Brain microvascular endothelial cell (primary cell): ENCODE data around the gene SDK1.

Experiments used
- DNase-seq: peaks from one replicate; pipeline ENCODE4 v3.0.0-alpha.2; 2020
- H3K27ac ChIP-seq: fragments of 250-450 bp; sonication (Bioruptor Pico); 2 replicates; pipeline ENCODE4 v1.5.1; 2020; ENCODE audit warnings: mild to moderate bottlenecking, moderate library complexity
- H3K27me3 ChIP-seq: fragments of 250-450 bp; sonication (Bioruptor Pico); replicated peaks from 2 replicates; pipeline ENCODE4 v1.5.1; 2020; ENCODE audit warnings: mild to moderate bottlenecking
- H3K36me3 ChIP-seq: fragments of 250-450 bp; sonication (Bioruptor Pico); replicated peaks from 2 replicates; pipeline ENCODE4 v1.5.1; 2020; ENCODE audit warnings: mild to moderate bottlenecking
- H3K4me3 ChIP-seq: 2 replicates; pipeline ENCODE4 v1.5.1; 2011; ENCODE audit warnings: low read depth, mild to moderate bottlenecking, control low read depth, low read length, moderate library complexity
- in situ Hi-C: cut with HindIII; loops from 2 replicates; pipeline ENCODE4 v1.10.0; 2017; ENCODE audit warnings: low sequenced_read_pairs, low pct_ligation_motif_present
- TF ChIP-seq, protein P1 (sequence below): IDR thresholded peaks from 2 replicates; pipeline ENCODE4 v1.5.1; 2011; ENCODE audit warnings: low read depth, mild to moderate bottlenecking, moderate library complexity, low read length, control low read depth, inconsistent platforms; ENCODE audit errors: missing control alignments

SDK1 gene

DNA sequence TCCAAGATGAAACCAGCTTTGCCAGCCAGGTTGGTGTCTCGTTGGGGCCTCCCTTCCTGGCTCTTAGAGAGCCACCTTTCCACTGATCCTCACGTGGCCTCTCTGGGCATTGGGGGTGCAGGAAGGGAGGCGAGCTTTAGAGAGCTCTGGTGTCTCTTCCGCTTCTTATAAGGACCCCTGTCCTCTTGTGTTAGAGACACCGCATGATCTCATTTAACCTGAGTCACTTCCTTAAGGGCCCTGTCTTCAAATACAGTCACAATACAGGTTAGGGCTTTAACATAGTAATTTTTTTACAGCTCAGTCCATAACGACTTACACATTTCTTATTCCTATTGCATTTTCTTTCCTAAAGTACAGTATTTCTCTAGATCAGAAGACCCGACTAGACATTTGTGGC, 535.8 kb downstream of the SDK1 start:
- in situ Hi-C loops, result no loop called here
- Histone ChIP-seq H3K27ac (no peak overlapping the region), H3K36me3 (no peaks in the 10 kb centered on the region), H3K4me3 (no peak overlapping the region), H3K27me3 (no peaks in the 10 kb centered on the region)
- TF ChIP-seq, protein P1, sequence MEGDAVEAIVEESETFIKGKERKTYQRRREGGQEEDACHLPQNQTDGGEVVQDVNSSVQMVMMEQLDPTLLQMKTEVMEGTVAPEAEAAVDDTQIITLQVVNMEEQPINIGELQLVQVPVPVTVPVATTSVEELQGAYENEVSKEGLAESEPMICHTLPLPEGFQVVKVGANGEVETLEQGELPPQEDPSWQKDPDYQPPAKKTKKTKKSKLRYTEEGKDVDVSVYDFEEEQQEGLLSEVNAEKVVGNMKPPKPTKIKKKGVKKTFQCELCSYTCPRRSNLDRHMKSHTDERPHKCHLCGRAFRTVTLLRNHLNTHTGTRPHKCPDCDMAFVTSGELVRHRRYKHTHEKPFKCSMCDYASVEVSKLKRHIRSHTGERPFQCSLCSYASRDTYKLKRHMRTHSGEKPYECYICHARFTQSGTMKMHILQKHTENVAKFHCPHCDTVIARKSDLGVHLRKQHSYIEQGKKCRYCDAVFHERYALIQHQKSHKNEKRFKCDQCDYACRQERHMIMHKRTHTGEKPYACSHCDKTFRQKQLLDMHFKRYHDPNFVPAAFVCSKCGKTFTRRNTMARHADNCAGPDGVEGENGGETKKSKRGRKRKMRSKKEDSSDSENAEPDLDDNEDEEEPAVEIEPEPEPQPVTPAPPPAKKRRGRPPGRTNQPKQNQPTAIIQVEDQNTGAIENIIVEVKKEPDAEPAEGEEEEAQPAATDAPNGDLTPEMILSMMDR, result no peak
- no peak for DNase-seq

DNA sequence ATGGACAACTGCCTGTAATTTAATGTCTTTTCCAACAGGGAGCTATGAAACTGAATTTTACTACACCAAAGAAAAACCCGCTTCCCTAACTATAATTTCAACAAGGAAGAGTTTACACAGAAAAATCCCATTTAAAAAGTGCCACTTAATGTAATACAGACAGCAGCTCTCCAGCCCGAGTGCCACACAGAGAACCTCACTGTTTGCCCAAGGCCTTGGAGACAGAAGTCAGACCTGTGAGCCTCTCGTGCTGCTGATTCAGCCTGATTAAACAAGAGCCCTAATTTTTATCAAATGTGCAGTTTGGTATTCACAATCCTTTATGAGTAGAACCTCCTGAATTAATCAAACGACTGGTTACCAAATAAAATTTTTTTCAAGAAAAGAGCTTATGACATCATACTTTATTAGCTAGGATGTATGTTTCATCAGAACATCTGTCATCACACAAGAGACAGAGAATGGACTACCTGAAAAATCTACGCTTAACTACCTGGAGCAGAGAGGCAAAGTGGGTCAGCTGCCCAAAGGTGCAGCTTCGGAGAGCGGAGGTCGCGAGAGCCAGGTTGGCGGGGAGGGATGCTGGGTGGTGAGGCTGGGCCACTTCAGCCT, 543.6 kb downstream of the SDK1 start:
- in situ Hi-C loops, result no loop called here
- TF ChIP-seq, protein P1, result no peak
- no peak for DNase-seq
- H3K36me3 ChIP-seq, result no peaks in the 10 kb centered on the region
- no peak overlapping the region for H3K27ac ChIP-seq
- H3K4me3 ChIP-seq, result no peak overlapping the region
- no peaks in the 10 kb centered on the region for H3K27me3 ChIP-seq

DNA sequence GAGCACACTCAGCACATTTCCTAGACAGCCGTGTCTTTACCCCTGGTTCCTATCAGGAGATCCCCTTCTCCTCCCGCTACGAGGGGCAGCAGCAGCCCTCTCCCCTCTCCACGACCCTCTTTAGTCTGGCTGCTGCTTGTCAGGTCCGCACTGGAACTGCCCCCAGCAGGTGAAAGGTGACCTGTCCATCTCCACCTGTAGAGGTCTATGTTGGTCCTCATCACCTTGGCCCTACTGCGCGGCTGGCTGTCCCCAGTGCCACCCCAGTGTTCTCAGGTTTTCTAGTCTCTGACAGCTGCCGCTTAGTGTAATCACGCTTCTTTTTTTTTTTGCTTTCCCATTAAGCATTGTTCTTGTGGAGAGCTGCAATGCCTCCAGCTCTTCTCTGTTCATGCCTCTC, 545.7 kb downstream of the SDK1 start:
- no peaks in the 10 kb centered on the region for H3K36me3 ChIP-seq
- no peak overlapping the region for H3K4me3 ChIP-seq
- H3K27ac ChIP-seq, result no peak overlapping the region
- in situ Hi-C loops, result no loop called here
- DNase-seq, result no peak
- no peaks in the 10 kb centered on the region for H3K27me3 ChIP-seq
- TF ChIP-seq, protein P1, result no peak

DNA sequence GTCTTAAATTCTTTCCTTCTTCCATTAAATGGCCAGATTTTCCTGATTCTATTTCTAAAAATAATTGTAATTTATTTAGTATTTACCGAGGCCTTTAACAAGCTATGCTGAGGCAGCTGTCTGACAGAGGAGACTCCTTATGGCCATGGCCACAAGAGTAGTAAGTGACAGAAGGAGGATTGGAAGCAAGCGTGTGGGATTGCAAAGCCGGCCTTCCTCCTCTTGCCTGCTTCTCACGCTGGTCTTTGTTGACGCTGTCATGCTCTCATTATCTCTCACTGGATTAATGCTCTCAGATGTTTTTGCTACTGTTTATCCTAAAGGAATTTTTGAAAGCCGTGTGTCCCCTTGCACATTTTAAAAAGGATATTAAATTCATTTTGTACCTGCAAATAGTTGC, 546.3 kb downstream of the SDK1 start:
- Histone ChIP-seq H3K27ac (no peak overlapping the region), H3K27me3 (no peaks in the 10 kb centered on the region), H3K4me3 (no peak overlapping the region), H3K36me3 (no peaks in the 10 kb centered on the region)
- no peak for DNase-seq
- in situ Hi-C loops, result no loop called here
- TF ChIP-seq, protein P1, result no peak

DNA sequence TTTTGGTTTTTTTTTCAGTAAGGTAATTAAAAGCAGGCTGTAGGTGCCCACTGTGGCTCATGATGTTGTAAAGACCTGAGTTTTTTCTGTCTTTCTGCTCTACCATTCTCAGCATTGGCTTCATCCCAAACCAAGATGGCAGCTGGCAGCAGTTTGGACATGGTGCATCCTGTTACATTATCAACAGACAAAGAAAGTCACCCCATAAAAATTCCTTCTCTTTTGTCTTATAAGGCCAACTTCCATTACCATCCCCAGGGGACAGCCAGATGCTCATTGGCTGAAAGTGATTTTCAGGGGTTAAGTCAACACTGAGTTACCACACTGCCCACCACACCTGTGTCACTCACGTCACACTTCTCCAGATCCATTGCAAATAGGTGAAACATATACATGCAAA, 558.4 kb downstream of the SDK1 start:
- Histone ChIP-seq H3K36me3 (no peaks in the 10 kb centered on the region), H3K4me3 (no peak overlapping the region), H3K27me3 (no peaks in the 10 kb centered on the region), H3K27ac (no peak overlapping the region)
- TF ChIP-seq, protein P1, result no peak
- in situ Hi-C loops, result no loop called here
- no peak for DNase-seq

DNA sequence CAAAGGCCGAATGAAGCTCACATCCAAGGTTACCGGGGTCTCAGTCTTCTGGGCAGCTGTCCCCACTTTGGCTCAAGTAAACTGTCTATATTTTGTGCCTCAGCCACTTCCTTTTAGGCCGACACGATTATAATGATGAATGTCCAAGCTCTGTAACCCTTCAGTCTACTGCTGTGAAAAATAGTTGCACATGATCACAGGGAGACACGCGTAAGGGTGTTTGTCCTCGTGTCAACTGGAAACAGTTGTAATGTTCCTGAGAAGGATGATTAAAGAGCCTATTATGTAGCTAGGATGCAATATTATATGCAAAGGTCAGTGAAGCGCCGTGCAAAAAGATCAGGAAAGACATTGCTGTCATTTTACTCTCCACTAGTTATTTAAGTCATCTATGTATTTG, 559.9 kb downstream of the SDK1 start:
- Histone ChIP-seq H3K36me3 (no peaks in the 10 kb centered on the region), H3K27ac (no peak overlapping the region), H3K27me3 (no peaks in the 10 kb centered on the region), H3K4me3 (no peak overlapping the region)
- TF ChIP-seq, protein P1, result no peak
- in situ Hi-C loops, result no loop called here
- DNase-seq, result no peak
